Right renal cortex interstitium (tissue), 3 donors: Measurements from ENCODE around the gene CRIP2. TPM values are rescaled to one million over a fixed set of nuclear protein-coding genes. Genes with fewer than 3 reads are reported as not detected.
A peak's percentile ranks its signal among the peaks of the same experiment; 100 is the strongest.

Experiments
- DNase-seq, 3 donors: peaks; one replicate each; pipeline ENCODE4 v3.0.0-alpha.2; 2013; ENCODE audit warnings: low read depth in 3 of 3, low spot score in 2 of 3
- polyA plus RNA-seq, 3 donors: library from polyadenylated mRNA; unstranded; fragments of 120-200 nt; gene quantifications; one replicate each; pipeline ENCODE4 v1.2.1, GENCODE V29; 2013; ENCODE audit not compliant: insufficient read length in 3 of 3

Gene CRIP2
- polyA plus RNA-seq, 3 donors = 91.5 to 120 (median 109) TPM

DNA sequence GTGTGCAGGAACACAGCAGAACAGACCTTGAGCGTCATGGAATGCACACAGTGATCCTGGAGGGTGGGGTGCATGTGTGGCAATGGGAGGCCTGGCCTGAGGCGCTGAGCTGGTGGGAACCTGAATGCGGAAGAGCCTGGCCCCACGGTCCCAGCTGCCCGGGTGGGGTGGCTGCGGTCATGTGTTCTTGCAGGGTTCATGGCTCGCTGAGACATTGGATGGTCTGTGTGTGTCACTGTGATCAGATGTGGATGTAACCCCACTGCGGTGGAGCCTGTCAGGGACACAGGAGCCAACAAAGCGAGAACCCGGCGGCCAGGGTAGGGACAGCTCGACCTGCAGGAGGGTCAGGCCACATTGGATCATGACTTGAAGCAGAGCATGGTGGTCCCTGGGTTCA, 31.8 kb upstream of the CRIP2 start:
- no peak for DNase-seq

DNA sequence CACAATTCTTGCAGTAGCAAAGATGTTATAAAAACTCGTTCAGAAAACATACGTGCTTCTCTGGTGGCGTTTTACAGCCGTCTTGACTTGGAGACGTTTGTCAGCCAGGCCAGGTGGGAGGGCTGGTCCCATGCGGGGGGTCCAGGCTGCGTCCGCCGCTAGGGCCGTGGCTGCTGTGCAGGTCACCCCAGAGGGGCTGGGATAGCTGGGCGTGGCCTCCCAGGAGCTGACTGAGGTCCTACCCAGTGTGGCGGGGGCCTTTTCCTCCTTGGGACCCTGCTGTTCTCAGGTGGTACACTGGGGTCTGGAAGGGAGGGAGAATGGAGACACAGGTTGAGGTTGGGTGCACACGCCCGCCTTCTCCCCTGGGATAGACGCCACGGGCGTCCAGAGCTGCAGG, 29.8 kb upstream of the CRIP2 start:
- no peak for DNase-seq

DNA sequence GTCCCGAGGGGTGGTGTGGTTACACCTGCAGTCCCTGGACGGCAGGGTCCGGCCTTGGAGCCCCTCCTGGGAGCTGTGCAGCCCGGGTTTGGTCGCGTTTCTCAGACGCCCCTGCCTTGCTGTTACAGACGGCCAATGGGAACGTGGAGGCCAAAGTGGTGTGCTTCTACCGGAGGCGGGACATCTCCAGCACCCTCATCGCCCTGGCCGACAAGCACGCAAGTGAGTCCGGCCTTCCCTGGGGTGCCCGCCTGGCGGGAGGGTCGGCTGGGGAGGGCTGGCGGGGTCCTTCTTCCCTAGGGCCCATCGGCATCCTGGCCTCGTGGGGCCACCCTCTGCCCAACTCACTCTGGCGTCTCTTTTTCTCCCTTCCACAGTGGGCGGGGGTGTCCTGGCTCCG, 29.3 kb upstream of the CRIP2 start:
- DNase-seq = no peak

DNA sequence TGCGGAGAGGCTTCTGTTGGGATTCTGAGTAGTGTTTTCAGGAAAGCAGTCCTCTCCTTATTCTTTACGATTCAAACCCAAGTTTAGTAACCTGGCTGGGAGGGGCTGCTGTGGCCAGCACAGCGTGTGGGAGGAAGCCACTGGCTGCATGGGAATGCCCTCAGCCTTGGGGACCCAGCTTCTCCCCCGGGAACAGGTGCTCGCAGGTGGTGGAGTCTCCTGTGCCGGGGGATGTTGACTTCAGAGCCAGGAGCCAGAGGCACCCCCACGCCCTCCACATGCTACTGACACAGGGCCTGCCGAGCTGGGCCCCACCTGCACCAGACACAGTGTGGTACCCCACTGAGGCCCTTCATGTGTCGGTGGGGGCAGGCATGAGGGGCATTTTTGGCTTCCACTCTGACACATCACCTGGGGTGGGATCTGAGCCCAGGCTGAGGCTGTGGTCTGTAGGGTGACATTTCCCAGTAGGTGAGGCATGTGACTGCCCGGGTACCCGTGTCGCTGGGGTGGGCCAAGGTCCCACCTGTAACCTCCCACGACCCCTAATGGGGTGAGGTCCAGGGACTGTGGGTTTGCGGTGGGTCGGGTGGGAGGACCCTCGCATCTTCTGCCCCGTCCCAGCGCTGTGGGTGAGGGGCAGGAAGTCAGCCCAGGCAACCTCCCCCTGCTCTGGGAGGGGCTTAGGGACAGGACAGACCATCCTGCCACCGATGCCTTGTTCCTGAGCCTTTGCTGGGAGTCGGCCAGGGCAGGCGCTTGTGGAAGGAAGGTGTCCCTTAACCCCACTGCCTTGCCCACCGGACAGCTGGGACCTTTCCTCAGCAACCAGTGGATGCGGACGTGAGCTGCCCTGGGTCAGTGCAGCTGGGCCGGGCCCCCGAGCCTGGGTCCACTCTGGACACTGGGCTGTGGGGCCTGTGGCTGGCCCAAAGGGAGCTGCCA, 28.4 kb upstream of the CRIP2 start:
- no peak for DNase-seq

DNA sequence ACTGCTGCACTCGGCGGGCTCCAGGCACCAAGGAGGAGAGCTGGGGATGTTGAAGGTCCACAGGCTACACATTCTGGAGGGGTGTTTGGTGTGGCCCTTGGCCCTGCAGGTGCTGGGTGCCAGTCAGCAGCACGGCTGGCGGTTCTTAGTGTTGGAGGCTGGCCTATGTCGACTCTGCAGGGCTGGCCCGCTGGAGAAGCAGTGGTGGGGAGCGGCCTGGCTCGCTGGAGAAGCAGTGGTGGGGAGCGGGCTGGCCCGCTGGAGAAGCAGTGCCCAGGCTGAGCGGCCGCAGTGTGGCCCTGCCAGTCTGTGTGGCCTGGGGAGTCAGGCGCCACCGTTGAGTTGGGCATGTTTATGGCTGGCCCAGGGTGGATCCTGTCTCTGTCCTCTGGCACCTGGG, 27.6 kb upstream of the CRIP2 start:
- no peak for DNase-seq

DNA sequence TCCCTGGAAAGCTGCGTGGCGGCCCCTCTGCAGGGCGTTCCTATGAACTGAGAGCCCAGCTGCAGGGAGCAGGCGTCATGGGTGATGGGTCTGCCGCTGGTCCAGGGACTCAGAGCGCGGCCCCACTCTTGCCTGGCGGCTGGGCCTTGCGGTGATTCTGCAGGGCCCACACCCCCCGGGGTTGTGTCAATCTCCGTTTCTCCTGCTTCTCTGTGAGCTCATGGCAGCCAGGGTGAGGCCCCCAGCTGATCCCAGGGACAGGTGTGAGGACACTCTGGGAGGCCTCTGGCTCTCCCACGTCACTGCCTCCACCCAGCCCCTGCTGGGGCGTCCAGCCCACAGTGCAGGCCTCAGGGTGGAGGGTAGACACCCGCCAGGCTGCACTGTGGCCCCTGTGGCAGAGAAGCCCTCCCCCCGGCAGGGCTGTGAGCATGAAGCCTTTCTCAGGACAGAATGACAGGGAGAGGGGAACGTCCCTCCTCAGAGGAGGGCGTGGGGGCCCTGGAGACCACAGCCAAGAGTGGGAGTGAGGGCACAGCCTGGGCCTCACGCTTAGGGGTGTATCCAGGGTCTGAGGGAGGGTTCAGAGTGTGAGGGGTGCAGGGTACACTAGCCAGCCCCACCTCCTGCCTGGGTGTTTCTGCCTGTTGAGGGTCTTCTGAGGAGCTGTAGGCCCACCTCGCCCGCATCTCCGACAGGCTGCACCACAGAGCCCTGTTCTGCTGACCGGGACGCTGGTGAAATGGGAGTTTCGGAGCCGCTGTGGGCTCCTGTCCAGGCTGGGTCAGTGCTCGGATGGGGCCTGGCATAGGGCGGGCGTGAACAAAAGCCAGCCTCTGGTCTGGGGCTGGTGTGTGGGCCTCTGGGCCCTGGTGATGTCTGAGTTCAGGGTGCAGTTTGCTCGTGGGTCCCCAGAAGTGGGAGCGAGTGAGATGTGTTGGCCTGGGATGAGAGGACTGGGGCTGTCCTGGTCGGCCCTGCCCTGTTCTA, 26.7 kb upstream of the CRIP2 start:
- DNase-seq = no peak

DNA sequence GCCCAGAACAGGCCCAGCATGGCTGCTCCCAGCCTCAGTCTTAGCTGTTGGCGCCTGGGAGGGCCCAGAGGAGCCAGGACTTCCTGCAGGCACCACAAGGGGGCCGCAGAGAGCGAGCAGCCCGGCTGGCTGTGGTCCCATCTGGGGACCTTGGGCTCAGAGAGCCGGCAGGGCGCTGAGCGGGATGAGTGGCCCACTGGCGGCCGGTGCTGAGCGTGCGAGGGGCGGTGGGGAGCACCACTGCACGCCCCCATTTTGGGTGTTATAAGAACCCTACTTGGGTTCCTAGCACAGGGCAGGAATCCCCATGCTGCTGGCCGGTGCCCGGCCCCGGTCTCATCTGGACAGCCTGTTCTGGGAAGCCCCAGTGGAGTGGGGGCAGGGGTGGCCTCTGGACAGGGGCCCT, 25.9 kb upstream of the CRIP2 start:
- peak in 1 of 3 donors; percentile 21 for DNase-seq

DNA sequence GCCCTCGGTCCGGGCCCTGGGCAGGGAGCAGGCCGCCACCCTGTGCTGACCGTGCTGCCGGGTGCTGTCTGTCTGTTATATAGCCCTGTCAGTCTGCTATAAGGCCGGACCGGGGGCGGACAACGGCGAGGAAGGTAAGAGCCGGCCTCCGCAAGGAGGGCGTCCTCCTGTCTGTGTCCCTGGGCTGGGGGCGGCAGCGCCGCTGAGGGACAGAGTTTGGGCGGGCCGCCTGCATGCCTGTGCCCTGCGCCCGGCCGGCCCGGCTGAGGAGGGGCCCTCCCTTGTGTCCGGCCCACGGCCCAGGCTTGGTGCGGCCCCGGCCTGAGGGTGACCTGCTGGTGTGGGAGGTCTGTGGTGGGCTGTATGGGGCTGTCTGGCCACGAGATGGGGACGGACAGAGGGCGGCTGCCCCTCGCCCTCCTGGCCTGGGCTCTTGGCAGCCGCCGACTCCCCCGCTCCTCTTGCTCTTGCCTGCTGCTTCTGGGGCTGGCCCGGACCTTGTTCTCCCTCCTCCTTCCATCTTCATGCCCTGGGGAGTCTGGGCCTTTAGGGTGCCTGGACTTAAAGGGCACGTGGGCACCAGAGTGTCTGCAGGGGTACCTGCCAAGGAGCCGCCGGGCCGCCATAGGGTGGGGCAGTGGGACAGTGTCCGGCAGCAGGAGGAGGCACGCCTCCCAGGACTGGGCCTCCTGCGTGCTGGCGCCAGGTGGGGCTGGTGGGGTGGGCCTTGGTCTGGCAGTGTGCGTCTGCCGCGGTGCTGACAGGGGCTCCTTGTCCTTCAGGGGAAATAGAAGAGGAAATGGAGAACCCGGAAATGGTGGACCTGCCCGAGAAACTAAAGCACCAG, 25.1 kb upstream of the CRIP2 start:
- DNase-seq = no peak

DNA sequence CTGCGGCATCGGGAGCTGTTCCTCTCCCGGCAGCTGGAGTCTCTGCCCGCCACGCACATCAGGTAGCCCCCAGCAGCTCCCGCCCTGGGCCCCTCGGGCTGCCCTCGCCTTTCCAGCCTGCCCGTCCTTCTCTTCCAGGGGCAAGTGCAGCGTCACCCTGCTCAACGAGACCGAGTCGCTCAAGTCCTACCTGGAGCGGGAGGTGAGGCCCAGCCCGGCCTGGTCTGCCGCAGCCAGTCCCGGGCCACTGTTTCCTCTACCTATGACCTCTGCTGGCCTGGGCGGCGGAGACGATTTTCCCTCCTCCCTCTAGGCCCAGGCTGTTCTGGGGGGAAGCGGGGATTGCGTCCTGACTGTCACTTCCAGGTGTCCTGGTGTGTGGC, 24.5 kb upstream of the CRIP2 start:
- DNase-seq = no peak

DNA sequence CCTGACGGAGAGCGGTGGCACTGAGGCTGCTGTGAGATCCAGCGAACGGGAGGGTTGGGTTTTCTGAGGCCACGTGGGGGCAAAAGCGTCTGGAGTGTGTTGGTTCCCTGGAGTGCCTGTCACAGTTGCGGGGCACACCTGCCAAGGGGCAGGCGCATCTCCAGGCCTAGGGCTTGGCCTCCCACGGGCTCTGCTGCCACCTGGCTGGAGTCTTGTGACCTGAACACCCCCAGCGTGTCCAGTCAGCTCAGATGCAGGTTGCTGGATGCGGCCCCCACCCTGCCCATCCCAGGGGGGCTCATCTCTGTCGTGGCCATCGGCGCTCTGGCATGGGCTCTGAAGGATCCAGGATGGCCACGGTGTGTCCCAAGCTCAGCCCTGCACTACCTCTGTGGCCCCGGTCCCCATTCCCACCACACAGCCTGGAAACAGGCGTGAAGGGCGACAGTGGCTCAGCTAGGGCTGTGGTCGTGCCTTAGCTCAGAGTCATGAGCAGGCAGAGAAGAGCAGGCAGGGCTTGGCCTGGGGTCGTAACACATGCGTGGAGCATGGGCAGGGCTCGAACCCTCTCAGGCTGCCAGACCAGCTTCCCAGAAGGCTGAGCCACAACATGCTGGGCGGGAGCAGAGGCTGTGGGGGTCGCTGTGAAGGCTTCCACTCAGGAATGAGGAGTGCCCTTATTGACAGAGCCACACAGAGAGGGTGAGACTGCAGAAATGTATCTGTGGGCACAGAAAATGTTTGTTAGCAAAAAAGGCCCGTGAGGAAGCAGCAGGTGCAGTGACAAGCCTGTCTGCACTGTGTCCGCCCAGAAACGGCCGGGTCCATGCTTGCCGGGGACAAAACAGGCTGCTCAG, 23.5 kb upstream of the CRIP2 start:
- DNase-seq = no peak

DNA sequence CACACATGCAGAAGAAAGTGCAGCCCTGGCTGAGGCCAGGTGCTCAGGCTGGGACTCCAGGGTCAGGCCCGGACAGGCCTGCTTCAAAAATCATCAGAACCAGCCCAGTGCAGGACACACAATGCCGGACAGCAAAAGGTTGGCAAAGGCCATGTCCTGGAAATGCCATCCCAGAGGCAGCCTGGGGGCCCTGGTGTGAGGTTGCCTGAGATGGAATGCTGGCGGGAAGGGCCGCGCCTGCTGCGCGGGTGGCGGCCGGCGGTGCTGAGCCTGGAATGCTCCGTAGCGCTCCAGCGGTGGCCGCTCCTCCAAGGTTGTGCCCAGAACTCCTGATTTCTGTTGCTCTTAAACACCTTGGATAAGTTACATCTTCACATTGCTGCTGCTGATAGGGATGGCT, 21.7 kb upstream of the CRIP2 start:
- no peak for DNase-seq

DNA sequence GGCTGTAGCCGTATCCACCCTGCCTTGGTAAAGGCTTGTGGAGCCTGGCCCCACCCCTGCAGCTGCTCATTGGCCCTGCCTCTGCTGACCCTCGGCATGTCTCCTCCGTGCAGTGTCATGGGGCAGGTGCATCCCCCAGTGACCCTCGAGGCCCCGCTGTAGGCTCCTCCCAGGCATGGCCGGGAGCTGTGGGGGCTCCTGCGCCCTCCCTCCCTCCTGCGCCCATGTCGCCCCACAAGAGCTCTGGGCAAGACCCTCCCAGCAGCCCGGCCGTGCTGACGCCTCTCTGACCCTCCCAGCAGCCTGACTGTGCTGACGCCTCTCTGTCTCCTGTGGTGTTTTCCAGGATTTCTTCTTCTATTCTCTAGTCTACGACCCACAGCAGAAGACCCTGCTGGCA, 20.8 kb upstream of the CRIP2 start:
- DNase-seq = no peak

DNA sequence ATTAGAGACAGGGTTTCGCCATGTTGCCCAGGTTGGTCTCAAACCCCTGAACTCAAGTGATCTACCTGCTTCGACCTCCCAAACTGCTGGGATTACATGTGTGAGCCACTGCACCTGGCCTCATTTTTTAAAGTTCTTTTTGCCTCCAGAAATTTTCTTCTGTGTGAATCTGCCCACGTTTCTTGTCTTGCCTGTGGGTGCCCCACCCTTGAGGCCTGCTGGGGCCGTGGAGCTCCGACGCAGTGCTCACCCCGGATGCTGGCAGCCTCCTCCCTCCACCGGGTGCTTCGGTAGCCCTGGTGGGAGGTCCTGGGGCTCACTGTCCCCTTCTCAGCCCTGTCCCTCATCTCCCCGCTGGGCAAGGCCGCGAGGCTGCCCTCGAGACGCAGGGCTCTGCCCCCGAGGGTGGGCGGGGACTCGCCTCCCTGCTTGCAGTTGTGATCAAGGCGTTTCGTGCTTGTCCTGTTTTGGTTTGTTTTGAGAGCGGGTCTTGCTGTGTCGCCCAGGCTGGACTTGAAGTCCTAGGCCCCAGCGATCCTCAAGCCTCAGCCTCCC, 19.5 kb upstream of the CRIP2 start:
- DNase-seq = no peak

DNA sequence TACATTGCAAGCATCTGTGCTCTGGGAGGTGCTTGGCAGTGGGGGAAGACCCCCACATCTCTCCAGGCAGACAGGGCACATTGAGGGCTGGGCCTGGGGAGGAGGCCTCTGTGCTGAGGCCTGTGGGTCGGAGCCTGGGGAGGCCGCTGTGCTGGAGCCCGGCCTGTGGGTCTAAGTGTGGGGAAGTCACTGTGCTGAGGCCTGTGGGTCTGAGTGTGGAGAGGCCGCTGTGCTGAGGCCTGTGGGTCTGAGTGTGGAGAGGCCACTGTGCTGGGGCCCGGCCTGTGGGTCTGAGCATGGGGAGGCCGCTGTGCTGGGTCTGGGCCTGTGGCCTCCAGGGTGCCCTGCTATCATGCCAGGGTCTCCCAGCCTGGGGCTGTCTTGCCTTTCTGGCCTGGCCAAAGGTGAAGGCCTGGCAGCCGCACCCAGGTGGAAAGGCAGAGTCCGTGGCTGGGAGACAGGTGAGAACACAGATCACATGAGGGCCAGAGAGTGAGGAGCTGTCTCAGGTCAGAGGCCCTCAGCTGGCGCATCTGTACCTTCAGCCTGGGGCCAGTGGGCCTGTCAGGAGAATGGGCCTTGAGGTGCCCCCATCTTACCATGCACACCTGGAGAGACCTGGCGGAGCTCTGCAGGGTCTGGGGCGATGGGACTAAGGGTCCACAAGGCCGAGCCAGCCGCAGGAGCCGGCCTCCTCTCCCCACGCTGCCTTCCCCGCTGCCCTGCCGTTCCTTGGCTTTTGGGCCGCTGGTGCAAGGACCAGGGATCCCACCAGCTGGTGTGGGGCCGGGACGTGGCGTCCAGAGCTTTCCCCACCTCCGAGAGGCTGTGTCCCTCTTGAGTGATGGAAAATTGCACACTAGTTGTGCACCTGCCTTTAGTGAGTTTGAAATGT, 18.6 kb upstream of the CRIP2 start:
- no peak for DNase-seq

DNA sequence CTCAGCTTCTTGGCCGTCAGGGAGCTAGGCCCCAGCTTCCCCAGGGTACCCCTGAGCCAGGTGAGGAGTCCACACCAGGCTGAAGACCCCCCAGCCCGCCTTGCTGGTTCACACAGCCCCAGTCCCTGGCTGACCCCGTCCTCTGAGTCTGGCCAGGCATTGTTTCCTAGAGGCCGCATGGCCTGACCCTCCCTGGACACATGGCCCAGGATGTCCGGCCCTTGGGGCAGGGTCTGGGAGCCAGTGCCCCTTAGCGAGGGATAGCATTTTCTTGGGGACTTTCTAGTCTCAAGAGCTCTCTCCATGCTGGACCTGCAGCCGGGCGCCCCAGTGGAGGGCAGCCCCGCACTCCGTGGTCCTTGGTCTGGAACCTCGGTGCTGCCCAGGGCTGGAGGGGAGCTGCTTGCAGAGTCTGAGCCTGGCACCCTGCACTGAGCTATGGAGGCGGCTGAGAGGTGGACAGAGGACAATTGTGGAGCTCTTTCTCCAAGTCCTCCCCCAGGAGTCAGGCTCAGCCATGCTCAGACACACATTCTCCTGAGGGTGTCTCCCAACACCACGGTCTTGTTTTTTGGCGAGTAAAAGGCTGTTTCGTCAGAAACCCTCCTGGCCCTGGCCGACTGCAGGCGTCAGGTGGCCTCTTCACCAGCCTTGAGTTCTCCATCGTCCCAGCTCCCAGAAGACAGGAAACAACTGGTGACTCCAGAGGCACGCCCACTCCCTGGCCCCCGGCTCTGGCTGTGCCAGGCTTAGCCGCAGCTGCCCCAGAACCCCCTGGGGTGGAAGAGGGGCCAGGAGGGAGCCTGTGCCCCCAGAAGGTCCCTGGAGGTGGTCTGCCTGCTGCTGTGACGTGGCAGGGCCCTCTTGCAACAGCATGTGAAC, 17.6 kb upstream of the CRIP2 start:
- DNase-seq = no peak

DNA sequence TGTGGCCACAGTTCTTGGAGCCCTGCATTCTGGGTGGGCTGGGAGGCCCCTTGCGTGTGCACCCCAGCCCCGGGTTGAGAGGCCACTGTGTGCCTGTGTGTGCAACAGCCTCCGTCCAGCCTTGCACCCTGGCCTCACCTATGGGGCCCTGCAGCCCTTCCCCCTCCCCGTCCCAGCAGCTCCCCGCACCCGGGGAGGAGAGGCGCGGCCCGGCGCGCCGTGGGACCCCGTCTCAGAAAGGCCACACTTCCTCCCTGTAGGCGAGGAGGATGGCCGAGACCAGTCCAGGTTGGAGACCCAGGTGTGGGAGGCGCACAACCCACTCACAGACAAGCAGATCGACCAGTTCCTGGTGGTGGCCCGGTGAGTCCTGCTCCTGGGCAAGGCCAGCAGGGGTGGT, 16.6 kb upstream of the CRIP2 start:
- no peak for DNase-seq

DNA sequence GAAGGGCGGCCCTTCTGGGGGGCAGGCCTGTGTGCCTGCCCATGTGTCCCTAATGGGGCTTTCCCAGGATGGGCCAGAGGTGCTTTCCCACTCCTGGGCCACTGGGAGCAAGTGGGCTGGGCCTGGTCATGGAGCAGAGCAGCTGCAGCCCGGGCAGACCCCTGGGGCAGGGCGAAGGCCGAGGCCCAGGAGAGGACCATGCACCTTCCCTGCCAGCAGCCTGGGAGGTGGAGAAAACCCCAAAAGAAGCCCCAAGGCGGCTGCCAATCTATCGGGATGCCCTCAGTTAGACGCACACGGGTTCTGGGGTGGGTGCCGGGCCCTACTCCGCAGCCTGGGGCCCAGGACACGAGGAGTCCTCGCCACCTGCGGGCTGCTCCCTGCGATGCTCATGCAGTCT, 16.1 kb upstream of the CRIP2 start:
- DNase-seq = no peak
